WTC11 (cell line): ENCODE results near the gene GJB2. TPM values are rescaled to one million over a fixed set of nuclear protein-coding genes. Genes with fewer than 3 reads are reported as not detected.

Experiments
- ATAC-seq: fragments of 200-7000 bp; cut with Tn5 transposase; 2 replicates; pipeline ENCODE4 v1.10.0; 2021; ENCODE audit warnings: mild to moderate bottlenecking, moderate library complexity
- CTCF ChIA-PET: fragments of 300-600 bp; sonication (Branson Sonifier 250); formaldehyde crosslinking; loops from one replicate; lab custom pipeline; 2021; ENCODE audit warnings: antibody characterized with exemption; lab: Charles Lee
- POLR2A ChIA-PET: fragments of 350-600 bp; sonication (Branson Sonifier 250); formaldehyde crosslinking; loops from one replicate; lab custom pipeline; 2021; ENCODE audit warnings: antibody characterized with exemption; lab: Charles Lee
- DNase-seq: peaks from one replicate; pipeline ENCODE4 v3.0.0; 2021; ENCODE audit warnings: low spot score
- H3K27ac Mint-ChIP-seq: 2 replicates; pipeline ENCODE4 v1.8.0; 2021; ENCODE audit warnings: mixed read lengths
- H3K27me3 Mint-ChIP-seq: 2 replicates; pipeline ENCODE4 v1.8.0; 2021; ENCODE audit warnings: low read depth, mild to moderate bottlenecking, moderate library complexity, mixed read lengths
- H3K36me3 Mint-ChIP-seq: 2 replicates; pipeline ENCODE4 v1.8.0; 2021; ENCODE audit warnings: mixed read lengths
- H3K4me1 Mint-ChIP-seq: 2 replicates; pipeline ENCODE4 v1.8.0; 2022; ENCODE audit warnings: mixed read lengths
- H3K4me3 Mint-ChIP-seq: 2 replicates; pipeline ENCODE4 v1.8.0; 2021; ENCODE audit warnings: mild to moderate bottlenecking, moderate library complexity, mixed read lengths
- H3K9me3 Mint-ChIP-seq: 2 replicates; pipeline ENCODE4 v1.8.0; 2021; ENCODE audit warnings: mixed read lengths
- CREM ChIP-seq: sonication (generic); formaldehyde crosslinking; IDR thresholded peaks from 2 replicates; pipeline ENCODE4 v1.8.1; 2022; ENCODE audit warnings: mild to moderate bottlenecking, missing genetic modification reagents, moderate library complexity
- EMX1 ChIP-seq: fragments of 250-450 bp; sonication (Bioruptor Pico); IDR thresholded peaks from 2 replicates; pipeline ENCODE4 v1.8.0; 2021; ENCODE audit warnings: mild to moderate bottlenecking
- FOXK1 ChIP-seq: sonication (generic); formaldehyde crosslinking; IDR thresholded peaks from 2 replicates; pipeline ENCODE4 v1.8.0; 2022; ENCODE audit warnings: mild to moderate bottlenecking, moderate library complexity, missing genetic modification reagents
- FOXP1 ChIP-seq: sonication (generic); formaldehyde crosslinking; IDR thresholded peaks from 2 replicates; pipeline ENCODE4 v1.8.0; 2022; ENCODE audit warnings: missing genetic modification reagents, mild to moderate bottlenecking, moderate library complexity, borderline replicate concordance
- JUN ChIP-seq: sonication (generic); formaldehyde crosslinking; IDR thresholded peaks from 2 replicates; pipeline ENCODE4 v1.8.0; 2023; ENCODE audit warnings: mild to moderate bottlenecking, missing genetic modification reagents
- NFE2L1 ChIP-seq: sonication (generic); formaldehyde crosslinking; IDR thresholded peaks from 2 replicates; pipeline ENCODE4 v1.8.1; 2023; ENCODE audit warnings: missing genetic modification reagents
- NR1H2 ChIP-seq: sonication (generic); formaldehyde crosslinking; IDR thresholded peaks from 2 replicates; pipeline ENCODE4 v1.9.0; 2021; ENCODE audit warnings: mild to moderate bottlenecking, moderate library complexity, missing genetic modification reagents
- SOX15 ChIP-seq: fragments of 250-450 bp; sonication (Bioruptor Pico); IDR thresholded peaks from 2 replicates; pipeline ENCODE4 v1.9.0; 2021; ENCODE audit warnings: mild to moderate bottlenecking
- TP53 ChIP-seq: sonication (generic); formaldehyde crosslinking; IDR thresholded peaks from 2 replicates; pipeline ENCODE4 v1.8.1; 2023; ENCODE audit warnings: mild to moderate bottlenecking, missing genetic modification reagents
- ZNF263 ChIP-seq: sonication (generic); formaldehyde crosslinking; IDR thresholded peaks from 2 replicates; pipeline ENCODE4 v1.8.1; 2022; ENCODE audit warnings: low read depth, mild to moderate bottlenecking, moderate library complexity, missing genetic modification reagents
- total RNA-seq: library from RNA; stranded (reverse); gene quantifications from 3 replicates; pipeline ENCODE4 v1.2.3, GENCODE V29; 2021
- TF ChIP-seq, protein P1 (sequence below): fragments of 250-450 bp; sonication (Bioruptor Pico); IDR thresholded peaks from 2 replicates; pipeline ENCODE4 v1.9.0; 2021; ENCODE audit warnings: mild to moderate bottlenecking
- TF ChIP-seq, protein P2 (sequence below): fragments of 250-450 bp; sonication (Bioruptor Pico); conservative IDR thresholded peaks from 2 replicates; pipeline ENCODE4 v1.9.0; 2021; ENCODE audit warnings: mild to moderate bottlenecking
- TF ChIP-seq, protein P3 (sequence below): sonication (generic); formaldehyde crosslinking; IDR thresholded peaks from 2 replicates; pipeline ENCODE4 v1.8.1; 2023; ENCODE audit warnings: mild to moderate bottlenecking, missing genetic modification reagents, moderate library complexity
- TF ChIP-seq, protein P4 (sequence below): sonication (generic); formaldehyde crosslinking; IDR thresholded peaks from 2 replicates; pipeline ENCODE4 v1.8.0; 2022; ENCODE audit warnings: mild to moderate bottlenecking, missing genetic modification reagents
- TF ChIP-seq, protein P5 (sequence below): sonication (generic); formaldehyde crosslinking; IDR thresholded peaks from 2 replicates; pipeline ENCODE4 v1.8.1; 2022; ENCODE audit warnings: missing genetic modification reagents, borderline replicate concordance
- TF ChIP-seq, protein P6 (sequence below): sonication (generic); formaldehyde crosslinking; IDR thresholded peaks from 2 replicates; pipeline ENCODE4 v1.8.1; 2023; ENCODE audit warnings: mild to moderate bottlenecking, missing genetic modification reagents, moderate library complexity
- TF ChIP-seq, protein P7 (sequence below): sonication (generic); formaldehyde crosslinking; IDR thresholded peaks from 2 replicates; pipeline ENCODE4 v1.8.0; 2023; ENCODE audit warnings: missing genetic modification reagents, mild to moderate bottlenecking, borderline replicate concordance

GJB2 gene
- total RNA-seq, 1 experiment from 2014 or later: 0.11 TPM

DNA sequence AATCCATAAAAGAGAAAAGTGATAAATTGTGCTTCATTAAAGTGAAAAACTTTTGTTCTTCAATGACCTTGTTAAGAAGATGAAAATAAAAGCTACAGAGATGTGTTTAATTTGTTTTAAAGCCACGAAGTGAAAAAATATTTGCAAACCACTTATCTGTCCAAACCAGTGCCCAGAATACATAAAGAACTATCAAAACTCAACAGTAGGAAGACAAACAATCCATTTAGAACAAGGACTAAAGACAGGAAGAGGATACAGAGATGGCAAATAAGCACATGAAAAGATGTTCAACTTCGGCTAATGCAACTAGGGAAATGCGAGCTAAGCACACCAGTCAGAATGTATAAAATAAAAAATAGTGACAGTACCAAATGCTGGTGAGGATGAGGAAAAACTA, 24.4 kb upstream of the GJB2 start:
- DNase-seq (no peak), ATAC-seq (no peak)
- no peak overlapping the region for H3K27ac Mint-ChIP-seq
- TF ChIP-seq JUN (CRISPR knock-in tag) (no peak), FOXK1 (CRISPR knock-in tag) (no peak), ZNF263 (CRISPR knock-in tag) (no peak), CREM (no peak)
- TF ChIP-seq, protein P1, sequence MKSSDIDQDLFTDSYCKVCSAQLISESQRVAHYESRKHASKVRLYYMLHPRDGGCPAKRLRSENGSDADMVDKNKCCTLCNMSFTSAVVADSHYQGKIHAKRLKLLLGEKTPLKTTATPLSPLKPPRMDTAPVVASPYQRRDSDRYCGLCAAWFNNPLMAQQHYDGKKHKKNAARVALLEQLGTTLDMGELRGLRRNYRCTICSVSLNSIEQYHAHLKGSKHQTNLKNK (CRISPR knock-in tag): no peak
- TF ChIP-seq, protein P2, sequence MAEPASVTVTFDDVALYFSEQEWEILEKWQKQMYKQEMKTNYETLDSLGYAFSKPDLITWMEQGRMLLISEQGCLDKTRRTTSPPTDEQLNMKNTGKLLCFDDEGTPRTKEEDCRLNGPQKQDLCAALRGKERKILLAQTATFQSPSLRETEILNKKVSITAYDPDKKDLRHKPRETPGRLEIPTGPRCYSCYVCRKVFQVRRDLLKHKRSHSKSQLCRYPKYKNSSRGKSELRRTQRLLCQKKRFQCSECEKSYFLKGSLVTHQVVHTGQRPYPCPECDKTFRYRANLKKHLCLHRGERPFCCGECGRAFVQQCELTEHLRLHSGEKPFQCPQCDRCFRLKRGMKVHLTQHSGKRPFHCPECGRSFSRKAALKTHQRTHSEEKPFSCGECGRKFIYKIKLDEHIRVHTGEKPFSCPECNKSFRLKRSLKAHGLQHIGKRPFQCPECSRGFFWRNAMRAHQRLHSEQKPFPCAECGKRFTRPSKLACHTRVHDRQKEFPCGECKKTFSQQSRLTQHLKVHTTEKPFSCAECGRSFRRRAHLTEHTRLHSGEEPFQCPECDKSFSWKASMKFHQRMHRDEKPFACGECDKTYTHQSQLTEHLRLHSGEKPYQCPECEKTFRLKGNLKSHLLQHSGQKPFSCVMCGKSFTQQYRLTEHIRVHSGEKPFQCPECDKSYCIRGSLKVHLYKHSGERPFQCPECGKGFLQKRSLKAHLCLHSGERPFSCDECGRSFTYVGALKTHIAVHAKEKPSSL (CRISPR knock-in tag): no peak
- CTCF ChIA-PET: no interaction called here
- H3K36me3 Mint-ChIP-seq: no peaks in the 10 kb centered on the region
- peaks cover 12% of the 10 kb centered on the region; the same call in 1 of the 2 replicates for H3K4me1 Mint-ChIP-seq
- H3K9me3 Mint-ChIP-seq: peaks cover 19% of the 10 kb centered on the region
- H3K4me3 Mint-ChIP-seq: no peak overlapping the region
- POLR2A ChIA-PET: no interaction called here
- H3K27me3 Mint-ChIP-seq: no peaks in the 10 kb centered on the region; the same call in 1 of the 2 replicates

DNA sequence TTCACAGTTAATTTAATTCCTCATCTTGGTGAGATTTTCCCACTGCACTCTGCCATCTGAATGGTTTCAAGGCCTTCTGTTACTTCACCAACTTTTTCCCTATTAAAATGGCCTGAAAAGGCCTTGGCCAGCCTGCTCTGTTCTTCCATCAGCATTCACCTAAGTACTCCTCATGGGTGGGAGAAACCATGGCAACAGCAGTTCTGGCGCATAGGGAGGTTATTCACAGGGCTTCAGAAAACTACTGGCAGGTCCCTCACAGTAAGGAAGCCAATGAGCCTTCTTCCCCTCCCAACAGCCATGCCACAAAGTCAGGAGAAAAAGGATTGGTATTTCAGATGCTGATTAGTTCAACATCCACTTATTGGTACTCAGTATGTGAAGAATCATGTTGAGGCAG, 17.2 kb upstream of the GJB2 start:
- H3K4me1 Mint-ChIP-seq: peaks cover 6% of the 10 kb centered on the region; the same call in 1 of the 2 replicates
- POLR2A ChIA-PET: no interaction called here
- no peak overlapping the region for H3K4me3 Mint-ChIP-seq
- H3K27me3 Mint-ChIP-seq: no peaks in the 10 kb centered on the region; the same call in 1 of the 2 replicates
- TF ChIP-seq NFE2L1 (CRISPR knock-in tag) (no peak), SOX15 (CRISPR knock-in tag) (no peak), EMX1 (CRISPR knock-in tag) (no peak), TP53 (CRISPR knock-in tag) (no peak), FOXP1 (CRISPR knock-in tag) (no peak), NR1H2 (CRISPR knock-in tag) (no peak)
- TF ChIP-seq, protein P3, sequence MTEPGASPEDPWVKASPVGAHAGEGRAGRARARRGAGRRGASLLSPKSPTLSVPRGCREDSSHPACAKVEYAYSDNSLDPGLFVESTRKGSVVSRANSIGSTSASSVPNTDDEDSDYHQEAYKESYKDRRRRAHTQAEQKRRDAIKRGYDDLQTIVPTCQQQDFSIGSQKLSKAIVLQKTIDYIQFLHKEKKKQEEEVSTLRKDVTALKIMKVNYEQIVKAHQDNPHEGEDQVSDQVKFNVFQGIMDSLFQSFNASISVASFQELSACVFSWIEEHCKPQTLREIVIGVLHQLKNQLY (CRISPR knock-in tag): no peak
- TF ChIP-seq, protein P4, sequence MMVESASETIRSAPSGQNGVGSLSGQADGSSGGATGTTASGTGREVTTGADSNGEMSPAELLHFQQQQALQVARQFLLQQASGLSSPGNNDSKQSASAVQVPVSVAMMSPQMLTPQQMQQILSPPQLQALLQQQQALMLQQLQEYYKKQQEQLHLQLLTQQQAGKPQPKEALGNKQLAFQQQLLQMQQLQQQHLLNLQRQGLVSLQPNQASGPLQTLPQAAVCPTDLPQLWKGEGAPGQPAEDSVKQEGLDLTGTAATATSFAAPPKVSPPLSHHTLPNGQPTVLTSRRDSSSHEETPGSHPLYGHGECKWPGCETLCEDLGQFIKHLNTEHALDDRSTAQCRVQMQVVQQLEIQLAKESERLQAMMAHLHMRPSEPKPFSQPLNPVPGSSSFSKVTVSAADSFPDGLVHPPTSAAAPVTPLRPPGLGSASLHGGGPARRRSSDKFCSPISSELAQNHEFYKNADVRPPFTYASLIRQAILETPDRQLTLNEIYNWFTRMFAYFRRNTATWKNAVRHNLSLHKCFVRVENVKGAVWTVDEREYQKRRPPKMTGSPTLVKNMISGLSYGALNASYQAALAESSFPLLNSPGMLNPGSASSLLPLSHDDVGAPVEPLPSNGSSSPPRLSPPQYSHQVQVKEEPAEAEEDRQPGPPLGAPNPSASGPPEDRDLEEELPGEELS: no peak
- TF ChIP-seq, protein P5, sequence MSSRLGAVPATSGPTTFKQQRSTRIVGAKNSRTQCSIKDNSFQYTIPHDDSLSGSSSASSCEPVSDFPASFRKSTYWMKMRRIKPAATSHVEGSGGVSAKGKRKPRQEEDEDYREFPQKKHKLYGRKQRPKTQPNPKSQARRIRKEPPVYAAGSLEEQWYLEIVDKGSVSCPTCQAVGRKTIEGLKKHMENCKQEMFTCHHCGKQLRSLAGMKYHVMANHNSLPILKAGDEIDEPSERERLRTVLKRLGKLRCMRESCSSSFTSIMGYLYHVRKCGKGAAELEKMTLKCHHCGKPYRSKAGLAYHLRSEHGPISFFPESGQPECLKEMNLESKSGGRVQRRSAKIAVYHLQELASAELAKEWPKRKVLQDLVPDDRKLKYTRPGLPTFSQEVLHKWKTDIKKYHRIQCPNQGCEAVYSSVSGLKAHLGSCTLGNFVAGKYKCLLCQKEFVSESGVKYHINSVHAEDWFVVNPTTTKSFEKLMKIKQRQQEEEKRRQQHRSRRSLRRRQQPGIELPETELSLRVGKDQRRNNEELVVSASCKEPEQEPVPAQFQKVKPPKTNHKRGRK (CRISPR knock-in tag): no peak
- TF ChIP-seq, protein P6, sequence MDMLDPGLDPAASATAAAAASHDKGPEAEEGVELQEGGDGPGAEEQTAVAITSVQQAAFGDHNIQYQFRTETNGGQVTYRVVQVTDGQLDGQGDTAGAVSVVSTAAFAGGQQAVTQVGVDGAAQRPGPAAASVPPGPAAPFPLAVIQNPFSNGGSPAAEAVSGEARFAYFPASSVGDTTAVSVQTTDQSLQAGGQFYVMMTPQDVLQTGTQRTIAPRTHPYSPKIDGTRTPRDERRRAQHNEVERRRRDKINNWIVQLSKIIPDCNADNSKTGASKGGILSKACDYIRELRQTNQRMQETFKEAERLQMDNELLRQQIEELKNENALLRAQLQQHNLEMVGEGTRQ (CRISPR knock-in tag): no peak
- TF ChIP-seq, protein P7, sequence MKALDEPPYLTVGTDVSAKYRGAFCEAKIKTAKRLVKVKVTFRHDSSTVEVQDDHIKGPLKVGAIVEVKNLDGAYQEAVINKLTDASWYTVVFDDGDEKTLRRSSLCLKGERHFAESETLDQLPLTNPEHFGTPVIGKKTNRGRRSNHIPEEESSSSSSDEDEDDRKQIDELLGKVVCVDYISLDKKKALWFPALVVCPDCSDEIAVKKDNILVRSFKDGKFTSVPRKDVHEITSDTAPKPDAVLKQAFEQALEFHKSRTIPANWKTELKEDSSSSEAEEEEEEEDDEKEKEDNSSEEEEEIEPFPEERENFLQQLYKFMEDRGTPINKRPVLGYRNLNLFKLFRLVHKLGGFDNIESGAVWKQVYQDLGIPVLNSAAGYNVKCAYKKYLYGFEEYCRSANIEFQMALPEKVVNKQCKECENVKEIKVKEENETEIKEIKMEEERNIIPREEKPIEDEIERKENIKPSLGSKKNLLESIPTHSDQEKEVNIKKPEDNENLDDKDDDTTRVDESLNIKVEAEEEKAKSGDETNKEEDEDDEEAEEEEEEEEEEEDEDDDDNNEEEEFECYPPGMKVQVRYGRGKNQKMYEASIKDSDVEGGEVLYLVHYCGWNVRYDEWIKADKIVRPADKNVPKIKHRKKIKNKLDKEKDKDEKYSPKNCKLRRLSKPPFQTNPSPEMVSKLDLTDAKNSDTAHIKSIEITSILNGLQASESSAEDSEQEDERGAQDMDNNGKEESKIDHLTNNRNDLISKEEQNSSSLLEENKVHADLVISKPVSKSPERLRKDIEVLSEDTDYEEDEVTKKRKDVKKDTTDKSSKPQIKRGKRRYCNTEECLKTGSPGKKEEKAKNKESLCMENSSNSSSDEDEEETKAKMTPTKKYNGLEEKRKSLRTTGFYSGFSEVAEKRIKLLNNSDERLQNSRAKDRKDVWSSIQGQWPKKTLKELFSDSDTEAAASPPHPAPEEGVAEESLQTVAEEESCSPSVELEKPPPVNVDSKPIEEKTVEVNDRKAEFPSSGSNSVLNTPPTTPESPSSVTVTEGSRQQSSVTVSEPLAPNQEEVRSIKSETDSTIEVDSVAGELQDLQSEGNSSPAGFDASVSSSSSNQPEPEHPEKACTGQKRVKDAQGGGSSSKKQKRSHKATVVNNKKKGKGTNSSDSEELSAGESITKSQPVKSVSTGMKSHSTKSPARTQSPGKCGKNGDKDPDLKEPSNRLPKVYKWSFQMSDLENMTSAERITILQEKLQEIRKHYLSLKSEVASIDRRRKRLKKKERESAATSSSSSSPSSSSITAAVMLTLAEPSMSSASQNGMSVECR (CRISPR knock-in tag): no peak
- peaks cover 15% of the 10 kb centered on the region; the same call in 1 of the 2 replicates for H3K9me3 Mint-ChIP-seq
- CTCF ChIA-PET: interaction anchor here (1.2 to 1.9 kb wide), 2 partner anchors 12 to 84 kb away, joined by 5 to 7 read pairs; no protein-coding TSS in a partner anchor
- H3K36me3 Mint-ChIP-seq: no peaks in the 10 kb centered on the region
- no peak for ATAC-seq
- no peak for DNase-seq
- no peak overlapping the region for H3K27ac Mint-ChIP-seq
